HepG2 (cell line): ENCODE results near the gene PPP4R1. TPM values are rescaled to one million over a fixed set of nuclear protein-coding genes. Genes with fewer than 3 reads are reported as not detected.

ENCODE experiments used
- ATAC-seq: fragments of 200-7000 bp; cut with Tn5 transposase; 3 replicates; pipeline ENCODE4 v1.9.1; 2020; ENCODE audit warnings: mild to moderate bottlenecking, moderate library complexity
- BruUV-seq: library from RNA; stranded (reverse); fragments of 400-500 nt; replicated peaks from 2 replicates; lab custom pipeline; 2021; lab: Mats Ljungman, UMichigan
- CTCF ChIA-PET: fragments of 300-600 bp; formaldehyde crosslinking; extraction: SDS; loops from one replicate; lab custom pipeline; 2021; ENCODE audit warnings: low total read pairs, inconsistent platforms, low intra/inter-chr PET ratio; lab: Yijun Ruan, JAX
- POLR2A ChIA-PET: fragments of 350-600 bp; sonication (Branson Sonifier 250); formaldehyde crosslinking; loops from one replicate; lab custom pipeline; 2020; ENCODE audit warnings: antibody characterized with exemption, inconsistent platforms; lab: Yijun Ruan, JAX
- DNase-seq: peaks from one replicate; pipeline ENCODE4 v3.0.0-alpha.2; 2015; ENCODE audit warnings: low spot score
- FAIRE-seq: peaks from 3 replicates; lab custom pipeline; 2011; peaks lifted over from hg19 to GRCh38; lab: Jason Lieb, UNC
- H2AFZ ChIP-seq: one replicate; pipeline ENCODE4 v1.6.1; 2011; ENCODE audit warnings: low read length, inconsistent platforms
- H3K27ac ChIP-seq: fragments of 300-600 bp; 3 replicates; pipeline ENCODE4 v1.8.0; 2011; ENCODE audit warnings: mixed run types, mild to moderate bottlenecking, mixed read lengths, low read length, inconsistent platforms; ENCODE audit not compliant: insufficient read depth; ENCODE audit errors: extremely low read length
- H3K27me3 ChIP-seq, 2 experiments: fragments of 200-600 bp in 1 of 2; 2 replicates in 1 of 2; 3 replicates in 1 of 2; pipeline versions ENCODE4 v1.6.0 to v1.8.0; 2011; ENCODE audit warnings: low read length in 2 of 2, mild to moderate bottlenecking in 2 of 2, moderate library complexity in 2 of 2, inconsistent platforms in 1 of 2; ENCODE audit not compliant: insufficient read depth in 2 of 2, control insufficient read depth in 1 of 2
- H3K36me3 ChIP-seq, 2 experiments: fragments of 200-600 bp in 1 of 2; replicated peaks in 1 of 2; 2 replicates in 1 of 2; 3 replicates in 1 of 2; pipeline versions ENCODE4 v1.5.1 to v1.8.0; 2011; ENCODE audit warnings: low read length in 2 of 2, inconsistent platforms in 1 of 2; ENCODE audit not compliant: insufficient read depth in 2 of 2, control insufficient read depth in 1 of 2
- H3K4me1 ChIP-seq: 2 replicates; pipeline ENCODE4 v1.5.1; 2012; ENCODE audit warnings: low read length, inconsistent platforms; ENCODE audit not compliant: insufficient read depth
- H3K4me2 ChIP-seq: 2 replicates; pipeline ENCODE4 v1.6.0; 2011; ENCODE audit warnings: low read depth, low read length, inconsistent platforms
- H3K4me3 ChIP-seq, 3 experiments: fragments of 200-600 bp in 1 of 3; sonication (generic), shearing (Covaris generic) in 1 of 3; replicated peaks in 1 of 3; 2 replicates each; pipeline ENCODE4 v1.5.1; 2011 to 2016; ENCODE audit warnings: low read length in 3 of 3, inconsistent platforms in 2 of 3, low read depth in 2 of 3, mild to moderate bottlenecking in 2 of 3, control low read depth in 1 of 3, mixed read lengths in 1 of 3; ENCODE audit not compliant: insufficient read depth in 1 of 3
- H3K79me2 ChIP-seq: one replicate; pipeline ENCODE4 v1.6.1; 2011; ENCODE audit warnings: low read length, inconsistent platforms; ENCODE audit not compliant: insufficient read depth
- H3K9ac ChIP-seq: 2 replicates; pipeline ENCODE4 v1.6.0; 2011; ENCODE audit warnings: mild to moderate bottlenecking, low read depth, low read length, inconsistent platforms; ENCODE audit not compliant: insufficient read depth
- H3K9me3 ChIP-seq: 2 replicates; pipeline ENCODE4 v1.5.1; 2012; ENCODE audit warnings: mild to moderate bottlenecking, low read length
- H4K20me1 ChIP-seq: 2 replicates; pipeline ENCODE4 v1.6.0; 2011; ENCODE audit warnings: inconsistent platforms, mild to moderate bottlenecking, low read length, moderate library complexity; ENCODE audit not compliant: insufficient read depth
- ATAD3A ChIP-seq: sonication (generic); formaldehyde crosslinking; IDR thresholded peaks from 2 replicates; pipeline ENCODE4 v1.4.0; 2020; ENCODE audit warnings: missing genetic modification reagents
- ATF2 ChIP-seq: sonication (generic); formaldehyde crosslinking; IDR thresholded peaks from 2 replicates; pipeline ENCODE4 v1.4.0; 2020; ENCODE audit warnings: missing genetic modification reagents
- ATM ChIP-seq: fragments of 450-650 bp; IDR thresholded peaks from 2 replicates; pipeline ENCODE4 v1.7.1; 2017; ENCODE audit warnings: mild to moderate bottlenecking, borderline replicate concordance
- EEA1 ChIP-seq: sonication (generic); formaldehyde crosslinking; IDR thresholded peaks from 2 replicates; pipeline ENCODE4 v1.5.1; 2020; ENCODE audit warnings: mild to moderate bottlenecking, missing genetic modification reagents, borderline replicate concordance
- NFYB ChIP-seq: sonication (generic); formaldehyde crosslinking; IDR thresholded peaks from 2 replicates; pipeline ENCODE4 v1.4.0; 2020; ENCODE audit warnings: missing genetic modification reagents
- STAG1 ChIP-seq: sonication (generic); formaldehyde crosslinking; IDR thresholded peaks from 2 replicates; pipeline ENCODE4 v1.4.0; 2020; ENCODE audit warnings: missing genetic modification reagents
- TRAFD1 ChIP-seq: sonication (generic); formaldehyde crosslinking; IDR thresholded peaks from 2 replicates; pipeline ENCODE4 v1.5.1; 2020; ENCODE audit warnings: missing genetic modification reagents, mild to moderate bottlenecking, borderline replicate concordance
- ZKSCAN8 ChIP-seq: IDR thresholded peaks from 2 replicates; pipeline ENCODE4 v1.6.1; 2016; ENCODE audit warnings: borderline replicate concordance, missing genetic modification reagents, missing compliant biosample characterization
- ZNF124 ChIP-seq: sonication (generic); formaldehyde crosslinking; IDR thresholded peaks from 2 replicates; pipeline ENCODE4 v1.4.0; 2020; ENCODE audit warnings: missing genetic modification reagents
- ZNF234 ChIP-seq: sonication (generic); formaldehyde crosslinking; conservative IDR thresholded peaks from 2 replicates; pipeline ENCODE4 v1.5.1; 2020; ENCODE audit warnings: mild to moderate bottlenecking, missing genetic modification reagents
- ZNF446 ChIP-seq: sonication (generic); formaldehyde crosslinking; IDR thresholded peaks from 2 replicates; pipeline ENCODE4 v1.5.0; 2020; ENCODE audit warnings: mild to moderate bottlenecking, missing genetic modification reagents
- ZNF547 ChIP-seq: sonication (generic); formaldehyde crosslinking; IDR thresholded peaks from 2 replicates; pipeline ENCODE4 v1.5.1; 2020; ENCODE audit warnings: mild to moderate bottlenecking, missing genetic modification reagents
- ZNF558 ChIP-seq: sonication (generic); formaldehyde crosslinking; IDR thresholded peaks from 2 replicates; pipeline ENCODE4 v1.9.0; 2022; ENCODE audit warnings: mild to moderate bottlenecking, missing genetic modification reagents, borderline replicate concordance
- ZNF569 ChIP-seq: sonication (generic); formaldehyde crosslinking; IDR thresholded peaks from 2 replicates; pipeline ENCODE4 v1.5.0; 2020; ENCODE audit warnings: mild to moderate bottlenecking, missing genetic modification reagents, moderate library complexity, borderline replicate concordance
- ZNF572 ChIP-seq: sonication (generic); formaldehyde crosslinking; IDR thresholded peaks from 2 replicates; pipeline ENCODE4 v1.5.1; 2020; ENCODE audit warnings: mild to moderate bottlenecking, missing genetic modification reagents
- ZSCAN9 ChIP-seq: IDR thresholded peaks from 2 replicates; pipeline ENCODE4 v1.6.1; 2016; ENCODE audit warnings: borderline replicate concordance
- WGBS: methylation state at CpG from one replicate; pipeline ENCODE4 v1.1.6; 2017; ENCODE audit warnings: low lambda C conversion rate; 5-methylcytosine and 5-hydroxymethylcytosine counted together
- in situ Hi-C: cut with HindIII; loops from 2 replicates; pipeline ENCODE4 v1.10.0; 2017; ENCODE audit warnings: low pct_unique_long_range_greater_than_20kb; ENCODE audit not compliant: extremely low pct_ligation_motif_present
- intact Hi-C: fragments of 100-400 bp; cut with micrococcal nuclease; formaldehyde crosslinking; loops from one replicate; pipeline ENCODE4 v1.10.0; 2022; ENCODE audit not compliant: unreplicated experiment
- polyA plus RNA-seq, 8 experiments: library from polyadenylated mRNA; depleted of rRNA in 3 of 8; stranded (reverse) in 7 of 8; unstranded in 1 of 8; fragments of >200 nt; fragmentation: Illumina TruSeq in 4 of 8; extraction: Trizol in 4 of 8; gene quantifications; 2 replicates each; pipeline versions ENCODE4 v1.2.1 to v1.2.3, GENCODE V29; 2011 to 2016; ENCODE audit warnings: low read depth in 4 of 8, missing spikeins in 1 of 8, mixed read lengths in 1 of 8; ENCODE audit not compliant: insufficient read depth in 1 of 8
- total RNA-seq, 5 experiments: library from RNA; depleted of rRNA; stranded (reverse); fragments of >200 nt; fragmentation: Illumina TruSeq; extraction: Trizol; gene quantifications; 2 replicates each; pipeline ENCODE4 v1.2.3, GENCODE V29; 2016; ENCODE audit warnings: low read depth in 1 of 5
- TF ChIP-seq, protein P1 (sequence below), 2 experiments: IDR thresholded peaks; 2 replicates each; pipeline ENCODE4 v1.6.1; 2011 to 2012; ENCODE audit warnings: low read length in 2 of 2, borderline replicate concordance in 1 of 2, low read depth in 1 of 2, mild to moderate bottlenecking in 1 of 2, moderate library complexity in 1 of 2

PPP4R1 gene
- total and polyA plus RNA-seq, 2 of the 13 experiments (the other 11 are each of a cell fraction or from before 2014, with no cell fraction given), result 66.5 to 72.4 TPM

DNA sequence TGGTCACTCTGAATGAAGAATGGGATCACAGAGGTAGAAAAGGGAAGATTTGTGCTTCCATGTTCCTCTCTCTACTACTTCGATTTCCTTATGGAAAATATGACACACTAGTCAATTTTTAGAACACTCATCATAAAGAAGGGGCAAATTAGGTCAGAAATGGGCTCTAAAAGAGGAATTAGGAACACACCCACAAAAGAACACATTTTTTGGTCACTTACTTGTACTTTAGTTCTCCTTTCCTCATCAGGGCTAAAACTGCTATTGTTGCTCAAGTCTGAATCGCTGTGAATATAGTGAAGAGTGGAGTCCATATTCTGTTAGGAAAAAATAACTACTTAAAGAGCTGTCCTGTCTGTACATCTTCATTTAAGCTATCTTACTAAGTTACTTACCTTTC, 52.6 kb downstream of the PPP4R1 start:
- Histone ChIP-seq H3K4me3 (no peak overlapping the region), H2AFZ (no peak overlapping the region), H3K79me2 (no peaks in the 10 kb centered on the region), H3K4me1 (peaks cover 27% of the 10 kb centered on the region), H4K20me1 (no peaks in the 10 kb centered on the region), H3K9ac (no peak overlapping the region), H3K27me3 (no peaks in the 10 kb centered on the region), H3K36me3 (peaks cover 7 to 62% of the 10 kb centered on the region in 2 experiments), H3K27ac (no peak overlapping the region), H3K4me2 (no peak overlapping the region), H3K9me3 (no peaks in the 10 kb centered on the region)
- POLR2A ChIA-PET, result no interaction called here
- no peak for ATAC-seq
- no peak for DNase-seq
- FAIRE-seq, result no peak
- TF ChIP-seq ZNF547 (no peak), EEA1 (CRISPR knock-in tag) (no peak), ATM (no peak), ZNF558 (CRISPR knock-in tag) (no peak), ZKSCAN8 (no peak), STAG1 (CRISPR knock-in tag) (no peak), ATF2 (CRISPR knock-in tag) (no peak), ATAD3A (CRISPR knock-in tag) (no peak), NFYB (CRISPR knock-in tag) (no peak), ZNF124 (CRISPR knock-in tag) (no peak), ZNF234 (CRISPR knock-in tag) (no peak), ZNF569 (CRISPR knock-in tag) (no peak), ZSCAN9 (CRISPR knock-in tag) (no peak), TRAFD1 (CRISPR knock-in tag) (no peak), ZNF446 (CRISPR knock-in tag) (no peak), ZNF572 (CRISPR knock-in tag) (no peak)
- TF ChIP-seq, protein P1, sequence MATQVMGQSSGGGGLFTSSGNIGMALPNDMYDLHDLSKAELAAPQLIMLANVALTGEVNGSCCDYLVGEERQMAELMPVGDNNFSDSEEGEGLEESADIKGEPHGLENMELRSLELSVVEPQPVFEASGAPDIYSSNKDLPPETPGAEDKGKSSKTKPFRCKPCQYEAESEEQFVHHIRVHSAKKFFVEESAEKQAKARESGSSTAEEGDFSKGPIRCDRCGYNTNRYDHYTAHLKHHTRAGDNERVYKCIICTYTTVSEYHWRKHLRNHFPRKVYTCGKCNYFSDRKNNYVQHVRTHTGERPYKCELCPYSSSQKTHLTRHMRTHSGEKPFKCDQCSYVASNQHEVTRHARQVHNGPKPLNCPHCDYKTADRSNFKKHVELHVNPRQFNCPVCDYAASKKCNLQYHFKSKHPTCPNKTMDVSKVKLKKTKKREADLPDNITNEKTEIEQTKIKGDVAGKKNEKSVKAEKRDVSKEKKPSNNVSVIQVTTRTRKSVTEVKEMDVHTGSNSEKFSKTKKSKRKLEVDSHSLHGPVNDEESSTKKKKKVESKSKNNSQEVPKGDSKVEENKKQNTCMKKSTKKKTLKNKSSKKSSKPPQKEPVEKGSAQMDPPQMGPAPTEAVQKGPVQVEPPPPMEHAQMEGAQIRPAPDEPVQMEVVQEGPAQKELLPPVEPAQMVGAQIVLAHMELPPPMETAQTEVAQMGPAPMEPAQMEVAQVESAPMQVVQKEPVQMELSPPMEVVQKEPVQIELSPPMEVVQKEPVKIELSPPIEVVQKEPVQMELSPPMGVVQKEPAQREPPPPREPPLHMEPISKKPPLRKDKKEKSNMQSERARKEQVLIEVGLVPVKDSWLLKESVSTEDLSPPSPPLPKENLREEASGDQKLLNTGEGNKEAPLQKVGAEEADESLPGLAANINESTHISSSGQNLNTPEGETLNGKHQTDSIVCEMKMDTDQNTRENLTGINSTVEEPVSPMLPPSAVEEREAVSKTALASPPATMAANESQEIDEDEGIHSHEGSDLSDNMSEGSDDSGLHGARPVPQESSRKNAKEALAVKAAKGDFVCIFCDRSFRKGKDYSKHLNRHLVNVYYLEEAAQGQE (IDR thresholded peaks at IDR 0.05; ENCODE audit: borderline replicate concordance in 1 of 2, low read depth in 1 of 2, low read length in 2 of 2), result no peak
- intact Hi-C loops, result no loop called here
- CTCF ChIA-PET, result no interaction called here
- in situ Hi-C loops, result no loop called here
- 98% methylated on average over 2 of the region's 2 CpGs for WGBS
- BruUV-seq, result no TSS peak
